K562 (cell line): ENCODE results near the gene KLF1. TPM values are rescaled to one million over a fixed set of nuclear protein-coding genes. Genes with fewer than 3 reads are reported as not detected.

Experiments
- ELF2 ChIP-seq: fragments of 250-450 bp; sonication (Bioruptor Pico); IDR thresholded peaks from 2 replicates; pipeline ENCODE4 v1.5.0; 2021; ENCODE audit warnings: mild to moderate bottlenecking
- GABPA ChIP-seq: fragments of 200-800 bp; sonication (Bioruptor generic); conservative IDR thresholded peaks from 2 replicates; pipeline ENCODE4 v1.6.1; 2016; ENCODE audit warnings: low read depth, missing genetic modification characterization, missing compliant biosample characterization
- MGA ChIP-seq: fragments of 450-650 bp; IDR thresholded peaks from 2 replicates; pipeline ENCODE4 v1.6.1; 2016; ENCODE audit warnings: mild to moderate bottlenecking, moderate library complexity
- MITF ChIP-seq: IDR thresholded peaks from 2 replicates; pipeline ENCODE4 v1.6.1; 2014; ENCODE audit warnings: antibody characterized with exemption
- PKNOX1 ChIP-seq: fragments of 450-650 bp; IDR thresholded peaks from 2 replicates; pipeline ENCODE4 v1.6.1; 2016
- PML ChIP-seq: IDR thresholded peaks from 2 replicates; pipeline ENCODE4 v1.6.1; 2012; ENCODE audit warnings: low read length, inconsistent platforms
- RAD51 ChIP-seq: fragments of 450-650 bp; IDR thresholded peaks from 2 replicates; pipeline ENCODE4 v1.7.1; 2016; ENCODE audit warnings: low read depth, mild to moderate bottlenecking, borderline replicate concordance
- RCOR1 ChIP-seq, 2 experiments: IDR thresholded peaks; 2 replicates each; pipeline ENCODE4 v1.6.1; 2012; ENCODE audit warnings: low read depth in 2 of 2, low read length in 2 of 2, borderline replicate concordance in 1 of 2, improper control_type of control experiment in 1 of 2
- RUNX1 ChIP-seq: sonication (generic); IDR thresholded peaks from 2 replicates; pipeline ENCODE4 v1.6.1; 2016; ENCODE audit warnings: antibody characterized with exemption, low read depth
- ZBTB1 ChIP-seq: sonication (generic); formaldehyde crosslinking; IDR thresholded peaks from 2 replicates; pipeline ENCODE4 v1.8.1; 2023; ENCODE audit warnings: missing genetic modification reagents, low read depth, mild to moderate bottlenecking, borderline replicate concordance
- ZEB2 ChIP-seq: fragments of 450-650 bp; IDR thresholded peaks from 2 replicates; pipeline ENCODE4 v1.6.1; 2016
- ZNF280A ChIP-seq: fragments of 450-650 bp; IDR thresholded peaks from 2 replicates; pipeline ENCODE4 v1.6.1; 2018; ENCODE audit warnings: mild to moderate bottlenecking, low read depth; ENCODE audit not compliant: partially characterized antibody
- polyA plus RNA-seq, 8 experiments: library from polyadenylated mRNA; depleted of rRNA in 4 of 8; stranded (reverse) in 5 of 8; unstranded in 3 of 8; fragments of >200 nt; fragmentation: Nextera tagmentation in 2 of 8; fragmentation: Illumina TruSeq in 1 of 8; extraction: Ambion mirVana in 2 of 8; extraction: Trizol in 1 of 8; gene quantifications; 2 replicates each; pipeline versions ENCODE4 v1.2.1 to v1.2.3, GENCODE V29; 2011 to 2014; ENCODE audit warnings: inconsistent platforms in 1 of 8, missing spikeins in 1 of 8
- total RNA-seq, 7 experiments: library from RNA; depleted of rRNA in 6 of 7; stranded (reverse); fragments of >200 nt in 6 of 7; fragmentation: Illumina TruSeq in 2 of 7; extraction: Trizol in 2 of 7; gene quantifications; 2 replicates each; pipeline versions ENCODE4 v1.2.1 to v1.2.3, GENCODE V29; 2011 to 2021; ENCODE audit warnings: low replicate concordance in 1 of 7

The KLF1 gene
- total and polyA plus RNA-seq, 9 of the 15 experiments (the other 6 are each of a cell fraction or from before 2014, with no cell fraction given) = 8.4 to 163 (median 47.3) TPM

GRCh38 chr19:12881172-12881808, 5.7 kb downstream of the KLF1 start, which contains the start of gene DNASE2 (continued):
- peak; percentile 29; the same call in 1 of the 2 replicates for TF ChIP-seq ZBTB1 (CRISPR knock-in tag)
- peak in 1 of 2 experiments; percentile 70; a peak in 2 of 4 replicates for TF ChIP-seq RCOR1 (IDR thresholded peaks at IDR 0.05; ENCODE audit: borderline replicate concordance in 1 of 2, low read depth in 2 of 2, low read length in 2 of 2)
- TF ChIP-seq MITF = peak; percentile 86
- TF ChIP-seq GABPA (tag) = 0 out of 2 replicates have a peak, but pooled peaks have one; percentile 30
- 0 out of 2 replicates have a peak, but pooled peaks have one; percentile 43 for TF ChIP-seq RUNX1
- TF ChIP-seq ZEB2 = peak; percentile 3; the same call in 1 of the 2 replicates
- TF ChIP-seq RAD51 = peak; percentile 56; the same call in 1 of the 2 replicates
- no peak for TF ChIP-seq MGA
- peak; percentile 33 for TF ChIP-seq PML
- peak; percentile 72; the same call in 1 of the 2 replicates for TF ChIP-seq ELF2 (CRISPR knock-in tag)
- peak; percentile 47; the same call in 1 of the 2 replicates for TF ChIP-seq PKNOX1
- no peak for TF ChIP-seq ZNF280A
